GM12865 (cell line): ENCODE data around the gene ADGB.

Experiments used
- DNase-seq: peaks from one replicate; pipeline ENCODE4 v3.0.0; 2010; ENCODE audit warnings: low read depth
- H3K4me3 ChIP-seq: 2 replicates; pipeline ENCODE4 v1.5.1; 2011; ENCODE audit warnings: mild to moderate bottlenecking, low read depth, low read length, control low read depth
- CTCF ChIP-seq: IDR thresholded peaks from 2 replicates; pipeline ENCODE4 v1.5.1; 2011; ENCODE audit warnings: low read length, control low read depth, low read depth, inconsistent platforms; ENCODE audit not compliant: insufficient read depth; ENCODE audit errors: missing control alignments

Gene ADGB

GRCh38 chr6:146770965-146771735, 172.4 kb downstream of the ADGB start:
- no peak for TF ChIP-seq CTCF
- H3K4me3 ChIP-seq: no peak overlapping the region
- peak; percentile 9 for DNase-seq

GRCh38 chr6:146775220-146775619, 176.4 kb downstream of the ADGB start:
- no peak overlapping the region for H3K4me3 ChIP-seq
- no peak for DNase-seq
- TF ChIP-seq CTCF: no peak

GRCh38 chr6:146781836-146782235, 183.1 kb downstream of the ADGB start:
- no peak for TF ChIP-seq CTCF
- no peak overlapping the region for H3K4me3 ChIP-seq
- no peak for DNase-seq

GRCh38 chr6:146785001-146785585, 186.3 kb downstream of the ADGB start:
- peak; percentile 62 for DNase-seq

GRCh38 chr6:146787876-146788508, 189.2 kb downstream of the ADGB start:
- no peak overlapping the region for H3K4me3 ChIP-seq
- TF ChIP-seq CTCF: no peak
- DNase-seq: no peak

More at GRCh38 chr6:146785001-146785585, 186.3 kb downstream of the ADGB start:
- TF ChIP-seq CTCF: peak; percentile 56
- no peak overlapping the region for H3K4me3 ChIP-seq

GRCh38 chr6:146790561-146791091, 191.9 kb downstream of the ADGB start:
- TF ChIP-seq CTCF: no peak
- DNase-seq: no peak
- no peak overlapping the region for H3K4me3 ChIP-seq
